ENCODE results near the gene SOBP. TPM values are rescaled to one million over a fixed set of nuclear protein-coding genes. Genes with fewer than 3 reads are reported as not detected.

SOBP gene
- total and polyA plus RNA-seq, 2 donors (not counting 3 experiments of a cell fraction or from before 2014, with no cell fraction given), result 0.35 to 6.6 TPM

GRCh38 chr6:107594736-107595135, 104.8 kb downstream of the SOBP start:
- H3K9me3 ChIP-seq (replicated peaks; ENCODE audit: control insufficient read depth, insufficient read depth, low read length), result no peaks in the 10 kb centered on the region
- dilution Hi-C loops (cut with MboI; ENCODE audit: extremely low pct_ligation_motif_present, low sequenced_read_pairs), result no loop called here
- intact Hi-C loops (cut with micrococcal nuclease), result no loop called here
- H3K4me1 ChIP-seq (ENCODE audit: control insufficient read depth, extremely low read depth, insufficient read depth, low read length), result no peaks in the 10 kb centered on the region
- H3K27ac ChIP-seq (ENCODE audit: insufficient read depth, low read depth, low read length), result no peak overlapping the region
- no peaks in the 10 kb centered on the region for H3K27me3 ChIP-seq (ENCODE audit: control insufficient read depth in 2 of 2, insufficient read depth in 2 of 2, low read length in 2 of 2)
- H3K4me2 ChIP-seq (ENCODE audit: insufficient read depth, low read length), result no peak overlapping the region
- no peaks in the 10 kb centered on the region for H4K20me1 ChIP-seq (replicated peaks; ENCODE audit: control insufficient read depth, extremely low read depth, insufficient read depth, low read length)
- BruUV-seq (replicated peaks), result no TSS peak
- no peaks in the 10 kb centered on the region for H3K36me3 ChIP-seq (ENCODE audit: control insufficient read depth in 2 of 2, extremely low read depth in 1 of 2, insufficient read depth in 2 of 2, low read length in 2 of 2)
- H3K9ac ChIP-seq (replicated peaks; ENCODE audit: extremely low read depth, insufficient read depth, low read length), result no peak overlapping the region
- no peaks in the 10 kb centered on the region for H3K9me1 ChIP-seq (replicated peaks; ENCODE audit: control insufficient read depth, extremely low read depth, insufficient read depth, low read length)
- TF ChIP-seq FOS (IDR thresholded peaks at IDR 0.05; ENCODE audit: borderline replicate concordance, insufficient read depth, low read length) (no peak), MAX (IDR thresholded peaks at IDR 0.05; ENCODE audit: insufficient read depth, insufficient read length) (no peak), JUN (IDR thresholded peaks at IDR 0.05; ENCODE audit: borderline replicate concordance, insufficient read depth, insufficient read length, low read depth) (no peak), MYC (IDR thresholded peaks at IDR 0.05; ENCODE audit: low read depth, low read length) (no peak), POLR2A (IDR thresholded peaks at IDR 0.05; ENCODE audit: low read depth, low read length) (no peak), CTCF (IDR thresholded peaks at IDR 0.05; ENCODE audit: extremely low read depth in 1 of 2, insufficient read depth in 1 of 2, low read depth in 1 of 2, low read length in 2 of 2) (no peak), GATA2 (IDR thresholded peaks at IDR 0.05; ENCODE audit: insufficient read depth, insufficient read length, low read depth, low read length) (no peak), EZH2 (IDR thresholded peaks at IDR 0.05; ENCODE audit: borderline replicate concordance, low read depth, low read length, severe bottlenecking) (no peak), POLR2AphosphoS5 (IDR thresholded peaks at IDR 0.05; ENCODE audit: insufficient read depth, low read depth, low read length) (no peak)
- ChIA-PET CTCF (interaction anchor here (1.4 kb wide), 1 partner anchor 53 kb away, joined by 4 read pairs; no protein-coding TSS in a partner anchor), POLR2A (no interaction called here)
- no peak overlapping the region for H2AFZ ChIP-seq (ENCODE audit: low read depth, low read length)
- H3K4me3 ChIP-seq (replicated peaks in 1 of 3; ENCODE audit: insufficient read depth in 1 of 3, low read depth in 1 of 3, low read length in 3 of 3), result no peak overlapping the region
- no peak for FAIRE-seq
- no peaks in the 10 kb centered on the region for H3K79me2 ChIP-seq (ENCODE audit: control insufficient read depth, insufficient read depth, low read length)
- DNase-seq (ENCODE audit: low read depth, low spot score), result no peak
